HEK293T (cell line): Measurements from ENCODE around the gene BMP8A.

Experiments
- CTCF ChIA-PET: fragments of 350-600 bp; formaldehyde crosslinking; extraction: SDS; loops from one replicate; lab custom pipeline; 2021; ENCODE audit warnings: antibody characterized with exemption, inconsistent platforms; lab: Yijun Ruan, JAX
- POLR2A ChIA-PET: fragments of 350-600 bp; formaldehyde crosslinking; extraction: SDS; loops from one replicate; lab custom pipeline; 2020; ENCODE audit warnings: antibody characterized with exemption, inconsistent platforms; lab: Yijun Ruan, JAX
- DNase-seq: peaks from one replicate; pipeline ENCODE4 v3.0.0; 2012; ENCODE audit warnings: mixed read lengths; ENCODE audit errors: extremely low spot score
- ARNT ChIP-seq: fragments of 450-650 bp; IDR thresholded peaks from 2 replicates; pipeline ENCODE4 v1.6.1; 2017; ENCODE audit warnings: mild to moderate bottlenecking
- L3MBTL2 ChIP-seq: fragments of 450-650 bp; conservative IDR thresholded peaks from 2 replicates; pipeline ENCODE4 v1.6.1; 2016; ENCODE audit warnings: mild to moderate bottlenecking

BMP8A gene

GRCh38 chr1:39574646-39575045 is 83.2 kb downstream of the BMP8A start:
- 0 out of 2 replicates have a peak, but pooled peaks have one; percentile 5 for TF ChIP-seq L3MBTL2
- TF ChIP-seq ARNT, result no peak
- peak; percentile 44 for DNase-seq
- ChIA-PET POLR2A (interaction anchor here (1.1 to 1.9 kb wide), 3 partner anchors 13 to 22 kb away, joined by 3 to 8 read pairs (median 8); no protein-coding TSS in a partner anchor), CTCF (interaction anchor here (0.9 to 3.2 kb wide), 2 partner anchors 32 to 84 kb away, joined by 3 to 12 read pairs; no protein-coding TSS in a partner anchor)
